Lung (tissue), 12 donors: ENCODE measurements around the gene MPHOSPH8. TPM values are rescaled to one million over a fixed set of nuclear protein-coding genes. Genes with fewer than 3 reads are reported as not detected.

Experiments
- ATAC-seq: fragments of 200-7000 bp; cut with Tn5 transposase; one replicate; pipeline ENCODE4 v1.9.1; 2020; ENCODE audit warnings: moderate number of reproducible peaks; ENCODE audit not compliant: insufficient read depth, low FRiP score
- DNase-seq, 3 donors: peaks; one replicate each; pipeline ENCODE4 v3.0.0-alpha.2; 2013 to 2017
- H3K27ac ChIP-seq, 2 donors: one replicate each; pipeline ENCODE4 v1.5.1; 2013; ENCODE audit warnings: mild to moderate bottlenecking in 2 of 2, moderate library complexity in 2 of 2, control low read depth in 1 of 2, inconsistent platforms in 1 of 2, low read depth in 1 of 2, low read length in 1 of 2
- H3K27me3 ChIP-seq, 3 donors: one replicate each; pipeline ENCODE4 v1.5.1; 2013; ENCODE audit warnings: low read length in 2 of 3; ENCODE audit not compliant: control insufficient read depth in 3 of 3, insufficient read depth in 3 of 3
- H3K36me3 ChIP-seq, 4 donors: one replicate each; pipeline ENCODE4 v1.5.1; 2013; ENCODE audit warnings: low read length in 4 of 4, mild to moderate bottlenecking in 1 of 4, moderate library complexity in 1 of 4; ENCODE audit not compliant: control insufficient read depth in 4 of 4, insufficient read depth in 4 of 4
- H3K4me1 ChIP-seq, 5 donors: one replicate each; pipeline ENCODE4 v1.5.1; 2013; ENCODE audit warnings: low read length in 5 of 5, mild to moderate bottlenecking in 2 of 5, moderate library complexity in 1 of 5; ENCODE audit not compliant: control insufficient read depth in 5 of 5, insufficient read depth in 5 of 5
- H3K4me3 ChIP-seq: one replicate; pipeline ENCODE4 v1.5.1; 2013; ENCODE audit warnings: mild to moderate bottlenecking, control low read depth, moderate library complexity
- H3K9ac ChIP-seq, 2 donors: one replicate each; pipeline ENCODE4 v1.5.1; 2013; ENCODE audit warnings: low read length in 2 of 2, control low read depth in 1 of 2; ENCODE audit not compliant: insufficient read depth in 1 of 2
- H3K9me3 ChIP-seq, 4 donors: one replicate each; pipeline ENCODE4 v1.5.1; 2013; ENCODE audit warnings: low read length in 3 of 4, mild to moderate bottlenecking in 1 of 4, moderate library complexity in 1 of 4; ENCODE audit not compliant: control insufficient read depth in 4 of 4, insufficient read depth in 3 of 4
- WGBS, 2 donors: extraction: QIAGEN DNeasy Blood & Tissue Kit; methylation state at CpG; one replicate each; pipeline ENCODE4 v1.1.7; 2013; 5-methylcytosine and 5-hydroxymethylcytosine counted together
- polyA plus RNA-seq, 2 donors: library from polyadenylated mRNA; stranded (reverse); fragments of 200-250 nt; gene quantifications; one replicate each; pipeline ENCODE4 v1.2.1, GENCODE V29; 2013
- total RNA-seq, 2 donors: library from RNA; depleted of rRNA in 1 of 2; stranded (reverse); fragments of >200 nt in 1 of 2; gene quantifications; one replicate each; pipeline ENCODE4 v1.2.1, GENCODE V29; 2014 to 2021
- TF ChIP-seq, protein P1 (sequence below): IDR thresholded peaks from 2 replicates; pipeline ENCODE4 v1.5.1; 2012; ENCODE audit warnings: mild to moderate bottlenecking; ENCODE audit errors: control extremely low read depth, extremely low read depth
- donor health status: control.
- donor health status: control.
- donor health status: Bipolar disorder and iron deficiency.
- donor health status: healthy.
- donor health status: DM: yes; HTN: yes; CAD: no.

Gene MPHOSPH8
- total and polyA plus RNA-seq, 4 donors: 16.5 to 39.1 (median 29.6) TPM

GRCh38 chr13:19591864-19592263 lies 41.6 kb upstream of the MPHOSPH8 start:
- no peak overlapping the region for H3K9ac ChIP-seq

DNA sequence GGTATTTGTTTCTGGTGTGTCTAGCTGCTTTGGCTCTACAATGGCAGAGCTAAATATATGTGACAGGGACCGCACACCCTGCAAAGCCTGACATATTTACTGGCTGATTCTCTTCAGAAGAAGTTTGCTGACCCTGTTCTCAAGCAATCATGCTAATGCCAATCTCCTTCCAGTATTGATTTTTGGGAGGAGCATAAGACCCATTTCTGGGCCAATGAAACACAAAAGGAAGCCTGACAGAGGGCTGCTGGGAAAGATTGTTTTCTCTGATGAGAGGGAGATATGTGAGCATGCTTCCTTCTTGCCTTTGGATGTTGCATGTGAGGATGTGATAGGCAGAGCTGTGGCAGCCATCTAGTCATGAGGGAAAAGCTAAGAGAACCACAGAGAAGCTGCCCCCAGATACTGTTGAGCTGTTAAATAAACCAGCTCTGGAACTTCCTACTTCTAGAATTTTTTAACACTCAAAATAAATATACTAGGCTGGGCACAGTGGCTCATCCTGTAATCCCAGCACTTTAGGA lies 40.7 kb upstream of the MPHOSPH8 start:
- ATAC-seq (no peak), DNase-seq (no peak)
- H3K9me3 ChIP-seq: peaks cover 0 to 3% (median 0%) of the 10 kb centered on the region in 4 donors
- no peak overlapping the region for H3K9ac ChIP-seq
- H3K4me1 ChIP-seq: no peaks in the 10 kb centered on the region
- no peak overlapping the region for H3K4me3 ChIP-seq
- no peaks in the 10 kb centered on the region for H3K27me3 ChIP-seq
- TF ChIP-seq, protein P1, sequence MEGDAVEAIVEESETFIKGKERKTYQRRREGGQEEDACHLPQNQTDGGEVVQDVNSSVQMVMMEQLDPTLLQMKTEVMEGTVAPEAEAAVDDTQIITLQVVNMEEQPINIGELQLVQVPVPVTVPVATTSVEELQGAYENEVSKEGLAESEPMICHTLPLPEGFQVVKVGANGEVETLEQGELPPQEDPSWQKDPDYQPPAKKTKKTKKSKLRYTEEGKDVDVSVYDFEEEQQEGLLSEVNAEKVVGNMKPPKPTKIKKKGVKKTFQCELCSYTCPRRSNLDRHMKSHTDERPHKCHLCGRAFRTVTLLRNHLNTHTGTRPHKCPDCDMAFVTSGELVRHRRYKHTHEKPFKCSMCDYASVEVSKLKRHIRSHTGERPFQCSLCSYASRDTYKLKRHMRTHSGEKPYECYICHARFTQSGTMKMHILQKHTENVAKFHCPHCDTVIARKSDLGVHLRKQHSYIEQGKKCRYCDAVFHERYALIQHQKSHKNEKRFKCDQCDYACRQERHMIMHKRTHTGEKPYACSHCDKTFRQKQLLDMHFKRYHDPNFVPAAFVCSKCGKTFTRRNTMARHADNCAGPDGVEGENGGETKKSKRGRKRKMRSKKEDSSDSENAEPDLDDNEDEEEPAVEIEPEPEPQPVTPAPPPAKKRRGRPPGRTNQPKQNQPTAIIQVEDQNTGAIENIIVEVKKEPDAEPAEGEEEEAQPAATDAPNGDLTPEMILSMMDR: no peak
- WGBS, 2 donors: 95% methylated on average over 1 of the region's 1 CpG
- H3K36me3 ChIP-seq: no peaks in the 10 kb centered on the region
- no peak overlapping the region for H3K27ac ChIP-seq

More at GRCh38 chr13:19591864-19592263, 41.6 kb upstream of the MPHOSPH8 start:
- Histone ChIP-seq H3K4me3 (no peak overlapping the region), H3K36me3 (no peaks in the 10 kb centered on the region), H3K27me3 (no peaks in the 10 kb centered on the region), H3K27ac (no peak overlapping the region), H3K9me3 (peaks cover 0 to 3% (median 0%) of the 10 kb centered on the region in 4 donors), H3K4me1 (no peaks in the 10 kb centered on the region)
- TF ChIP-seq, protein P1: no peak
- WGBS, 2 donors: 64 to 73% methylated on average over 7 of the region's 7 CpGs
- ATAC-seq (no peak), DNase-seq (no peak)

- H3K9ac ChIP-seq: no peak overlapping the region
- H3K27me3 ChIP-seq: no peaks in the 10 kb centered on the region
- H3K36me3 ChIP-seq: no peaks in the 10 kb centered on the region
- no peaks in the 10 kb centered on the region for H3K4me1 ChIP-seq
- no peaks in the 10 kb centered on the region for H3K9me3 ChIP-seq
- ATAC-seq (no peak), DNase-seq (no peak)
- TF ChIP-seq, protein P1: no peak
- WGBS, 2 donors: 93 to 100% methylated on average over 3 of the region's 3 CpGs
- no peak overlapping the region for H3K4me3 ChIP-seq
- H3K27ac ChIP-seq: no peak overlapping the region
These were observed 37.4 kb upstream of the MPHOSPH8 start for GRCh38 chr13:19596086-19596485.

- TF ChIP-seq, protein P1: no peak
- 86 to 89% methylated on average over 6 of the region's 6 CpGs for WGBS, 2 donors
- peaks cover 0 to 1% (median 0%) of the 10 kb centered on the region in 5 donors for H3K4me1 ChIP-seq
- H3K36me3 ChIP-seq: no peaks in the 10 kb centered on the region
- DNase-seq (no peak), ATAC-seq (no peak)
- H3K4me3 ChIP-seq: no peak overlapping the region
- no peaks in the 10 kb centered on the region for H3K27me3 ChIP-seq
- no peak overlapping the region for H3K27ac ChIP-seq
- no peak overlapping the region for H3K9ac ChIP-seq
- H3K9me3 ChIP-seq: no peaks in the 10 kb centered on the region
These were observed 36.5 kb upstream of the MPHOSPH8 start for GRCh38 chr13:19596960-19597361.
